HG03442 (cell line): Measurements from ENCODE around the gene GTF2A1.
"Not testable (repeated sequence)": the region's sequence is repeated elsewhere in the genome, so short reads cannot be mapped to it uniquely, and the experiment has no call there.

ENCODE experiments used
- ATAC-seq: cut with Tn5 transposase; IDR thresholded peaks from one replicate; pipeline ENCODE4 v1.9.1; 2021; ENCODE audit warnings: mild to moderate bottlenecking, moderate library complexity; ENCODE audit not compliant: unreplicated experiment

The GTF2A1 gene

DNA sequence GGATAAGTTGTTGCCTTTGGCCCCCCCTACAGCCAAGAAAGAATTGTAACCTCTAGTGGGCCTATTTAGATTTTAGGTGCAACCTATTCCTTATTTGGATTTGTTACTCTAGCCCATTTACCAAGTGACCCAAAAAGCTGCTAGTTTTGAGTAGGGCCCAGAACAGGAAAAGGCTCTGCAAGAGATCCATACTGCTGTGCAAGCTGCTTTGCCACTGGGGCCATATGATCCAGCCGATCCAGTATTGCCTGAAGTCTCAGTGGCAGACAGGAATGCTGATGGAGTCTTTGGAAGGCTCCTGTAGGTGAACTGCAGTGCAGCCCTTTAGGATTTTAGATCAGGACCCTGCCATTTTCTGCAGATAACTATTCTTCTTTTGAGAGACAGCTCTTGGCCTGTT is 12.9 kb upstream of the GTF2A1 start:
- no peak for ATAC-seq

DNA sequence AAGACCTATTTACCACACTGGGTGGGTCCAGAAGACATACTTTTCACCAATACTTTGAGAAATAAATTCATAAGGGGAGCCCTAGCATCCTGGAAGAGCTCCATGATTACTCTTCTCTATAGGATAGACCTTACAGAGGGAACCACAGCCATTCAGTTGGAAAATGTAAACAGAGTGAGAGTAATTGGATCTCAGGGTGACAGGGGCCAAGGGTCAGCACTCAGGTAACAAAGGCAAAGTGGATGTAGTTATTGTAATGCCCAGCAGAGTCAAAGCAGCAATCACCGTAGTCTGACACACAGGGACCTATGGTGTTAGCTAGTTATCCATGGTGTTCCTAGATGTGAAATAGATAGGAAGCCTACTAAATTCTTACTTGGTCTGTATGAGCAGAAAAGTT is 10.8 kb upstream of the GTF2A1 start:
- ATAC-seq, result no peak

DNA sequence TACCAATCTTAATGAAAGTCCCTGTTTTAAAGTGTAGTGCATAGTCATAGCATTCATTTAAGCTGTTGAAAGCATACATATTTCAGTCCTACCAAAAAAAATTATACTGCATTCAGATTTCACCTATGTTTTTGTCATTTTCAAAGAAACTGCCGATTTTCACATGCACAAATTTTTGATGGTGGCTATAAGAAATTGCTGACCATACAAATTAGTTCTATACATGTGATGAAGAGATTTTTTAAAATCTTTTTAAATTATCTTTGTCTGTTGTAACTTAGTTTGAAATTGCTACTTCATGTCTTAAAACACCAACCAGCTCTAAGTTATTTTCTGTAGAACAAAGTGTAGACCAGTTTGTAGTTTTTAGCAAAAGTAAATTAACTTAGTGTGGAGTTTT is 3.5 kb upstream of the GTF2A1 start:
- no peak for ATAC-seq

DNA sequence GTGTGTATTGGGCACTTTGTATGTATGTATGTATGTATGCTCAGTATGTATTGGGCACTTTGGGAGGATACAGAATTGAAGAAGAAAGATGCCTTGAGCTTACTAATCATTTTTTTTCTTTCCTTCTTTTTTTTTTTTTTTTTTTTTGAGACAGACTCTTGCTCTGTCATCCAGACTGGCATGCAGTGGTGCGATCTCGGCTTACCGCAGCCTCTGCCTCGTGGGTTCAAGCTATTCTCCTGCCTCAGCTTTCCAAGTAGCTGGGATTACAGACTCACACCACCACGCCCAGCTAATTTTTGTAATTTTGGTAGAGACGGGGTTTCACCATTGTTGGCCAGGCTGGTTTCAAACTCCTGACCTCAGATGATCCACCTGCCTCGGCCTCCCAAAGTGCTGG is 3.0 kb upstream of the GTF2A1 start:
- not testable (repeated sequence) for ATAC-seq

DNA sequence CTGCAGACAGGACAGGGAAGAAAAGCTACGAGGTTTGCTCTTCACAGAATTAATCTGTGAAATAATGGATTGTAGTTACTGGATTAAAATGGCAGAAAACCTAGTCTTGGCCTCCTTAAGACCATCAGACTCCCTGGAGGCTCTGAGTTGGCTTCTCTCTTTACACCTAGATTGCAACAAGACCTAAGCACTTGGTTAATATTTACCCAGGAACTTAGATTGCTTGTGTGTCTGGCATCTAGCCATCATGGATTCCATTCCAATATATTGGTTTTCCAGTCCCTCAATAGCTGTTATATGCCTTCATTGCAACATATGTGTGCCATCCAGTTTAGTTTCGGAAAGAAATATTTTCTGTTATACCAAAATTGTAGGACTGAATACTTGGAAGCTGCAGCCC is 1.9 kb upstream of the GTF2A1 start:
- no peak for ATAC-seq

- no peak for ATAC-seq
Observed at GRCh38 chr14:81222126-81222525, 1.4 kb upstream of the GTF2A1 start.

- no peak for ATAC-seq
Observed at GRCh38 chr14:81221579-81222102, 882 bp upstream of the GTF2A1 start.

DNA sequence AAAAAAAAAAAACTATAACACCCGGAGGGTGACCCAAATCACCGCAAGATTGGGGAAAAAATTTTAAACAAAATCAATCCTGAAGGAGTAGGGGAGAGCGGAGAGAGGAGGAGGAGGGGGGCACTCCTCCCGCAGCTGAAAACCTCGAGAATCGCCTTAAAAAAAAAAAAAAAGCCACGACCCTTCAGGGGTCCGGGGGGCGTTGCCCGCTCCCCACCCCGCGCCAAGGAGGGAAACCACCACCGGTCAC is 254 bp downstream of the GTF2A1 start:
- ATAC-seq, result no peak

GRCh38 chr14:81219759-81220579 is 790 bp downstream of the GTF2A1 start:
- no peak for ATAC-seq

- peak; percentile 56 for ATAC-seq
Observed at GRCh38 chr14:81219210-81219758, 1.5 kb downstream of the GTF2A1 start.

DNA sequence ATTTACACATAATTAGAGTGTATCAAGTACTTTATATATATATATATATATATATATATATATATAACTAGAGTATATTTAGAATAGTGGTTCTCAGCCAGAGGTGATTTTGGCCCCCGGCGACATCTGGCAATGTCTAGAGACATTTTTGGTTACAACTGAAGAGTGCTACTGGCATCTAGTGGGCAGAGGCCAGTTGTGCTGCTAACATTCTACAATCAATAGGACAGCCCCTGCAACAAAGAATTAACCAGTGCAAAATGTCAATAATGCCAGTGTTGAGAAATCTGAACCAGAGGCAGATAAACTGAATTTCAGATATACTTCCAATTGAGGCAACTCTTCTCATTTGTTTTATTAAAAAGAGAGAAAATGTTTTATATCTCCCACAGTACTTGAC is 8.9 kb downstream of the GTF2A1 start:
- ATAC-seq, result no peak

DNA sequence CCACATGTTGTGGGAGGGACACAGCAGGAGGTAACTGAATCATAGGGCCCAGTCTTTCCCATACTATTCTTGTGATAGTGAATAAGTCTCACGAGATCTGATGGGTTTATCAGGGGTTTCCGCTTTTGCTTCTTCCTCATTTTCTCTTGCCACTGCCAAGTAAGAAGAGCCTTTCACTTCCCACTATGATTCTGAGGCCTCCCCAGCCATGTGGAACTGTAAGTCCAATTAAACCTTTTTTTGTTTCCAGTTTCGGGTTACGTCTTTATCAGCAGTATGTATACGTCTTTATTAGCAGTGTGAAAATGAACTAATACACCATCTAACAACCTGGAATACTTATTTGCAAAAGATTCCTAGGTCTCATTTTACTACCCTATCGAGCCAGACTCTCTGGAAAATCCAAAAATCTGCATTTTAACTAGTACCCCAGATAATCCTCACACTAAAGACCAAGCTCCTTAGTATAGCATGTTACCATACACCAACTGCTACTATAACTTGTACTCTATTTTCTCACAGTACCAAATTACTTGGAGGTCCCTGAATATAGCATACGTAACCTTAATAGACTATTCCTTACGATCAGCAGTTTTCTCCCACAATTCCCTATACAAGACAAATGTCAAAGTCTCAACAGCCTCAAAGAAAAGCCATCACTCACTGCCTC is 11.5 kb downstream of the GTF2A1 start:
- peak; percentile 38 for ATAC-seq

GRCh38 chr14:81208489-81208888 is 12.3 kb downstream of the GTF2A1 start:
- no peak for ATAC-seq

GRCh38 chr14:81206115-81206514 is 14.6 kb downstream of the GTF2A1 start:
- ATAC-seq, result peak; percentile 44

DNA sequence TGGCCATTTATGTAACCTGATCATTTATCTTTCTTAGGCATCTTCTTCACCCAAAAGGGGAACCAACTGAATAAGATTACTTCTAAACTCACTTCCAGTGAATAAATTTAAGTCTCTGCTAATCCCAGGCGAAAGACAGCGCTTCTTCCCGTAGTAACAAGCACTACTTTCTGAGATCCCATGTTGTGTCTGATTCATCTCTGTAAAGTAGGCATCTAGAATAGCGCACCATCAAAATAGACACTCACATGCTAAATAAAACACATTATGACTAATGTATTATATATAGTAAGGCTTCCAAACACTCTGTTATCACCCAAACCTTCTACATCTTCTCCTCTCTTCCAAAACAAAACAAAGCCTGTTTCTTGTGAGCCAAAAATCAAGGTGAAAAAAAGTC is 15.1 kb downstream of the GTF2A1 start:
- no peak for ATAC-seq

GRCh38 chr14:81200054-81200453 is 20.7 kb downstream of the GTF2A1 start:
- ATAC-seq, result no peak

DNA sequence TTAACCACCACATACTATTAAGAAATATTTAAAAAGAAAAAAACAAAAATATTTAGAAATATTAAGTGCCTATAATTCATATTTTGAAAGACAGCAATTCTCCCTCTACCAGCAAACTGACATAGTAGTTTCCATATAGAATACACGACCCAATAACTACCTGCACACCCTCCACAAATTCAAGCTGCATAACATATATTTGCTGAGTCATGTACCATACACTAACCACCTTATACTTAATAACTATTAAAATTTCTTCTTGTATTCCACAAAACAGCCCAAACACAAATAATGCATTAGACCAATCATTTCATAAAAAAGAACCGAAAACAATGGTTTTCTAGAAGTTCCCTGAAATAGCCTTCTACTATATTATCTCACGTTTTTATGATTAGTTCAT is 21.7 kb downstream of the GTF2A1 start:
- no peak for ATAC-seq

DNA sequence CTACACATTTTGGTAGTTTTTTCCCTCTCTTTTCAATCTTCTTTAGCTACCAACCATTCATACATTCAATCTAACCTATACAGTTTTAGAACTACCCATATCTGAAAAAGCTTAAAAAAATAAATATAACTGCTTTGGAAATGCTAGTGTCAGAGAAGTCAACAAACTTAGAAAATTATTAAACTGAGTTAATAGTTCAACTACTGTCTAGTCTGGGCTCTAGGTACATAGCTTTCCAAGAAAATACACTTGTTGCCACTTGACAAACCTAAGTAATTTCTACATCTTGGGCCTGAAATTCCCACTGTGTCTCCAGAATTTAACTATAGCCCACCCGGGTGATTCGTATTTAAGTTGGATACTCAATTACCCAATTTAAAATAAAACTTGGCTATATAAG is 22.1 kb downstream of the GTF2A1 start:
- no peak for ATAC-seq

- ATAC-seq, result peak; percentile 58
Observed at GRCh38 chr14:81193924-81194633, 26.7 kb downstream of the GTF2A1 start.

DNA sequence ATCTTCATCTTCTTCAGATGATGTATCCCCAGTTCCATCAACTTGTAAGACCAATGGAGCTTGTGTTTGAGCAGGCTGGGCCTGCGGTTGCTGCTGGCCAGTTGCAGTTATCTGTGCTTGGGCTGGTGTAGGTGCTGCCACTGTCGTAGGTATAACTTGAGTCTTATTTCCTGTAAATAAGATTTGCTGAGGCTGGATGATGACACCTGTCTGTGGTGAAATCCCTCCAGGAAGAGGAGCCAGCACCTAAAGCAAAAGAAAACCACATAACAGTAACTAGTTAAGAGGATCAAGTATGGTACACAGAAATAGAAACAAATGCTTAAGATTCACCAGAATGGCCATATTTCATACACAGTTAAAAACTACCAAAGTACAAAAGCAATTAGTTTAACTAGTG is 28.2 kb downstream of the GTF2A1 start:
- no peak for ATAC-seq

GRCh38 chr14:81187832-81188522 is 32.8 kb downstream of the GTF2A1 start:
- peak; percentile 88 for ATAC-seq
